GM12878 (cell line): ENCODE measurements around the gene SAPCD2. TPM values are rescaled to one million over a fixed set of nuclear protein-coding genes. Genes with fewer than 3 reads are reported as not detected.

ENCODE experiments used
- BCL11A ChIP-seq: IDR thresholded peaks from 2 replicates; pipeline ENCODE4 v1.6.1; 2011; ENCODE audit warnings: low read depth, low read length
- BHLHE40 ChIP-seq, 2 experiments: fragments of 450-650 bp in 1 of 2; IDR thresholded peaks; 2 replicates each; pipeline ENCODE4 v1.6.1; 2011 to 2017; ENCODE audit warnings: low read depth in 2 of 2, borderline replicate concordance in 1 of 2, improper control_type of control experiment in 1 of 2, low read length in 1 of 2, mild to moderate bottlenecking in 1 of 2
- CEBPZ ChIP-seq: fragments of 150-350 bp; IDR thresholded peaks from 2 replicates; pipeline ENCODE4 v1.6.1; 2016; ENCODE audit warnings: low read depth, low read length
- CHD1 ChIP-seq: IDR thresholded peaks from 2 replicates; pipeline ENCODE4 v1.6.1; 2012; ENCODE audit warnings: low read depth, low read length, improper control_type of control experiment
- CHD2 ChIP-seq: IDR thresholded peaks from 2 replicates; pipeline ENCODE4 v1.6.1; 2011; ENCODE audit warnings: low read depth, low read length, improper control_type of control experiment, borderline replicate concordance
- ESRRA ChIP-seq: IDR thresholded peaks from 2 replicates; pipeline ENCODE4 v1.6.1; 2012; ENCODE audit warnings: mild to moderate bottlenecking, low read length, improper control_type of control experiment
- EZH2 ChIP-seq: IDR thresholded peaks from 2 replicates; pipeline ENCODE4 v1.6.1; 2012; ENCODE audit warnings: low read depth, mild to moderate bottlenecking, control low read depth, inconsistent platforms, low read length, borderline replicate concordance; ENCODE audit not compliant: control insufficient read depth
- FOXM1 ChIP-seq: IDR thresholded peaks from 2 replicates; pipeline ENCODE4 v1.6.1; 2012; ENCODE audit warnings: low read depth, mild to moderate bottlenecking, inconsistent platforms, low read length, moderate library complexity
- HDAC2 ChIP-seq: fragments of 200-600 bp; sonication (generic); IDR thresholded peaks from 2 replicates; pipeline ENCODE4 v1.6.1; 2017
- MEF2A ChIP-seq: IDR thresholded peaks from 2 replicates; pipeline ENCODE4 v1.6.1; 2011; ENCODE audit warnings: low read depth, mild to moderate bottlenecking, low read length, moderate library complexity; ENCODE audit not compliant: insufficient read depth
- MLLT1 ChIP-seq: fragments of 450-650 bp; IDR thresholded peaks from 2 replicates; pipeline ENCODE4 v1.6.1; 2016; ENCODE audit warnings: mild to moderate bottlenecking
- MTA2 ChIP-seq: fragments of 450-650 bp; IDR thresholded peaks from 2 replicates; pipeline ENCODE4 v1.6.1; 2016; ENCODE audit warnings: low read depth, mild to moderate bottlenecking, moderate library complexity
- NFYB ChIP-seq: IDR thresholded peaks from 2 replicates; pipeline ENCODE4 v1.6.1; 2011; ENCODE audit warnings: low read depth, mild to moderate bottlenecking, low read length, improper control_type of control experiment, moderate library complexity; ENCODE audit not compliant: insufficient read depth
- NKRF ChIP-seq: fragments of 450-650 bp; conservative IDR thresholded peaks from 2 replicates; pipeline ENCODE4 v1.6.1; 2017; ENCODE audit warnings: mild to moderate bottlenecking, moderate library complexity
- NR2C1 ChIP-seq: fragments of 450-650 bp; IDR thresholded peaks from 2 replicates; pipeline ENCODE4 v1.6.1; 2017; ENCODE audit warnings: antibody characterized with exemption, mild to moderate bottlenecking, moderate library complexity
- RAD51 ChIP-seq: fragments of 450-650 bp; IDR thresholded peaks from 2 replicates; pipeline ENCODE4 v1.6.1; 2016; ENCODE audit warnings: moderate library complexity, mild to moderate bottlenecking, inconsistent platforms
- RELA ChIP-seq: fragments of 450-650 bp; IDR thresholded peaks from 2 replicates; pipeline ENCODE4 v1.8.0; 2014; ENCODE audit warnings: borderline replicate concordance; ENCODE audit not compliant: partially characterized antibody
- SREBF1 ChIP-seq: IDR thresholded peaks from 2 replicates; pipeline ENCODE4 v1.6.1; 2012; ENCODE audit warnings: mild to moderate bottlenecking, low read length
- SUPT20H ChIP-seq: IDR thresholded peaks from 2 replicates; pipeline ENCODE4 v1.6.1; 2011; ENCODE audit warnings: low read depth, mild to moderate bottlenecking, low read length, moderate library complexity, borderline replicate concordance; ENCODE audit not compliant: control insufficient read depth
- USF1 ChIP-seq: IDR thresholded peaks from 2 replicates; pipeline ENCODE4 v1.6.1; 2011; ENCODE audit warnings: borderline replicate concordance, low read depth, mild to moderate bottlenecking, moderate library complexity, mixed read lengths, low read length; ENCODE audit not compliant: insufficient read depth; ENCODE audit errors: extremely low read length
- YBX1 ChIP-seq: fragments of 450-650 bp; IDR thresholded peaks from 2 replicates; pipeline ENCODE4 v1.6.1; 2016; ENCODE audit warnings: antibody characterized with exemption
- ZZZ3 ChIP-seq: IDR thresholded peaks from 2 replicates; pipeline ENCODE4 v1.6.1; 2011; ENCODE audit warnings: low read depth; ENCODE audit not compliant: control insufficient read depth, insufficient read length
- polyA plus RNA-seq, 11 experiments: library from polyadenylated mRNA; depleted of rRNA in 4 of 11; unstranded in 6 of 11; stranded (reverse) in 5 of 11; fragments of >200 nt; fragmentation: Nextera tagmentation in 4 of 11; fragmentation: Illumina TruSeq in 1 of 11; extraction: Ambion mirVana in 4 of 11; extraction: Trizol in 1 of 11; gene quantifications; 1 replicate in 1 of 11; 2 replicates in 10 of 11; pipeline versions ENCODE4 v1.2.1 to v1.2.3, GENCODE V29; 2011 to 2016; ENCODE audit warnings: inconsistent platforms in 2 of 11, missing spikeins in 2 of 11, low read depth in 1 of 11
- total RNA-seq, 4 experiments: library from RNA; depleted of rRNA in 3 of 4; stranded (reverse); fragments of >200 nt in 3 of 4; fragmentation: Illumina TruSeq in 1 of 4; extraction: Trizol in 1 of 4; gene quantifications; 2 replicates each; pipeline versions ENCODE4 v1.2.1 to v1.2.3, GENCODE V29; 2013 to 2021

SAPCD2 gene
- total and polyA plus RNA-seq, 10 of the 15 experiments (the other 5 are each of a cell fraction or from before 2014, with no cell fraction given), result 1.6 to 35.2 (median 7.2) TPM

- TF ChIP-seq NKRF, result 0 out of 2 replicates have a peak, but pooled peaks have one; percentile 24
- TF ChIP-seq MEF2A, result peak; percentile 25; the same call in 1 of the 2 replicates
- TF ChIP-seq MLLT1, result peak; percentile 48; the same call in 1 of the 2 replicates
- TF ChIP-seq EZH2, result no peak
- TF ChIP-seq CHD2, result 0 out of 2 replicates have a peak, but pooled peaks have one; percentile 53
- no peak for TF ChIP-seq YBX1
- no peak for TF ChIP-seq USF1
- peak in 1 of 2 experiments; percentile 68; a peak in 1 of 4 replicates for TF ChIP-seq BHLHE40 (IDR thresholded peaks at IDR 0.05; ENCODE audit: borderline replicate concordance in 1 of 2, low read depth in 2 of 2, low read length in 1 of 2)
- TF ChIP-seq SUPT20H, result no peak
- TF ChIP-seq HDAC2, result no peak
- no peak for TF ChIP-seq ESRRA
- peak; percentile 35; the same call in 1 of the 2 replicates for TF ChIP-seq RAD51
- TF ChIP-seq CHD1, result no peak
- TF ChIP-seq RELA, result peak; percentile 63
- TF ChIP-seq SREBF1, result no peak
- no peak for TF ChIP-seq ZZZ3
- peak; percentile 56 for TF ChIP-seq MTA2
- TF ChIP-seq NFYB, result no peak
- peak; percentile 69 for TF ChIP-seq BCL11A
- TF ChIP-seq FOXM1, result peak; percentile 51; the same call in 1 of the 2 replicates
- TF ChIP-seq CEBPZ, result no peak
- no peak for TF ChIP-seq NR2C1
Observed at GRCh38 chr9:137095664-137096517, 25.5 kb upstream of the SAPCD2 start (continued).
